Globus pallidus (tissue), 1 donor: ENCODE results near the gene OLFM3.

Experiments used
- DNase-seq: peaks from one replicate; pipeline ENCODE4 v3.0.0-alpha.2; 2015; ENCODE audit warnings: low spot score

OLFM3 gene

GRCh38 chr1:101846820-101847219 is 149.9 kb downstream of the OLFM3 start:
- DNase-seq, result no peak

- DNase-seq, result no peak
Measured at GRCh38 chr1:101843160-101843559, 153.6 kb downstream of the OLFM3 start.

DNA sequence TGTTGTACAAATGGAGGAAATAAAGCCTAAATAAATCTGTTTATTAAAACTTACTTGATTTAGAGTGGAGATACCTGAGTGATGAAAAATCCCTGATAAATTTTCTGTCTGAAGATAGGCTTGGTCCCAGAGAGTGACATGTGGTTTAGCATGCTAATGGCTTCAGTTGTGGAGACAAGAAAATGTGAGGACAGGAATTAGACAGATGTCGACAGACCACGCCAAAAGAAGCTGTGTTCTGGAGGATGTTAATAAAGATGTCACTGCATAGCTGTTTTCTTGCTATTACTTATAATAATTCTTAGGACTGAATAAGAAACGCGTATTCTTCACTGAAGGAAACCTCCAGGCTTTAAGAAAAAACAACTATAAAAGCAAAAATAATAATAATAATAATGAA is 154.9 kb downstream of the OLFM3 start:
- no peak for DNase-seq

DNA sequence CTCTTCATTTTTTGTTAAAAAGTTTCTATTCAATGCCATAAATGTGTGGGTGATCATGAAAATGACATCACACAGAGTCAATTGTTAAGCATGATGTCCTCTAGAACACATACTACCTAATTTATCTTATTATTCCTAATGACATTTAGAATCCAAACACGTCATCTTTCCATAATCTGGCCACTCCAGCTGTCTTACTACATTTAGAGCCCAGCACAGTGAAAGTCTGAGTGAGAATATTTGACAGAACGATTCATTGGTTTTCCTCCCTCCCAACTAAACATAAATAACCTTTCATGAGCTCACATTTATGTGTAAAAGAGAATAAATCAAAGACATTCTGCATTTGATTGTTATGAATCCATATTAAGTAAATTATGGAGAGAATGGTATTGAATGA is 160.7 kb downstream of the OLFM3 start:
- no peak for DNase-seq

- no peak for DNase-seq
Measured at GRCh38 chr1:101833312-101833711, 163.4 kb downstream of the OLFM3 start.

DNA sequence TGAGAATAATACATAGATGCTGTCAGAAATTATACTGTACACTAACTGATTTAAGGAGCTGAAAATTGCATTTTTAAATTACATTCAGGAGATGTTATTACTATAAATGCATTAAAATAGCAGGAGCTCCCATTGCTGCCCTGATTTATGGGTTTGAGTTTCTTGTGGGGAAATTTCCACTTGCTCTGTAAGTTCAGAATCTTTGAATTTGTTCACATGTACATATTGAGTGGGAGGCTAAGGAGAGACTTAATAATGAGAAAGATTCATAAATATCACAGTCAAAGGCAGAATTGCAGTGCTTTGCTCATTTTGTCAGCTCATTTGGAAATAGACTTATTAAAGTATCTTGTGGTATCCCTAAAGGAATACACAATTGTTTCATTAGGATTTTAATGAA is 170.3 kb downstream of the OLFM3 start:
- DNase-seq, result no peak

GRCh38 chr1:101820071-101820470 is 176.7 kb downstream of the OLFM3 start:
- DNase-seq, result peak; percentile 25

DNA sequence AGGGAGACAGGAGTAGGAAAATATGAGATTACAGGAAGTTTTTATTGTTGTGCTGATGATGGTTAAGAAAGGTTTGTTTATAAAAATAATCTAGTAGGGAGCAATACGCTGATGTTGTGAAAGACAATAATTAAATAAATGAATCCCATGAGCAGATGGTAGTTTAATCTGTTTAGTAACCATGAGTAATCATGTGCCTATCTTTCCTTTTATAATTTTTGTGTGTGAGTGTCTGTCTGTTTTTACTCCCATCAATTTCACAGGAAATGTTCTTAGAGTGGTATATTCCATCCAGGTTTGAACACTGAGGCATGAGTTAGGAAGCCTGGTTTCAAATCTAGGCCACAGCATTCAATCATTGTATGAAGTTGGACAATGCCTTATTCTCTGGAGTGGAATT is 180.5 kb downstream of the OLFM3 start:
- DNase-seq, result no peak

DNA sequence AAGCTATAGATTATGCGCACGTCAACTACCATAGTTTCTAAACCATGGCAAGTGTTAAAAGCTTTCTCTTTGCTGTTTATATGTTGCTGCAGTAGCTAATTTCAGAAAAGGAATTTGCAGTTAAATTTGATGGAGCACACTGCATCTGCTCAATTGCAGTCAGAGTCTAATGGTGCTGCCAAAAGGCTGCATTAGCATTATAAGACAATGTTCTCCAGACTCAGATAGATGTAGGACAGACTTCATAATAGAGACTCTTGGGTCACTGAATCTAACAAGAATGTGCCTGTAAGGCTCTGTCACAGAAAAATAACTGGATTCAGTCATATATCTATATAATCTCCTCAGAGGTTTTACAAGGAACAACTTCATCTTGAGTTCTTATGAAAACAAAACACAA is 198.3 kb downstream of the OLFM3 start:
- DNase-seq, result no peak

DNA sequence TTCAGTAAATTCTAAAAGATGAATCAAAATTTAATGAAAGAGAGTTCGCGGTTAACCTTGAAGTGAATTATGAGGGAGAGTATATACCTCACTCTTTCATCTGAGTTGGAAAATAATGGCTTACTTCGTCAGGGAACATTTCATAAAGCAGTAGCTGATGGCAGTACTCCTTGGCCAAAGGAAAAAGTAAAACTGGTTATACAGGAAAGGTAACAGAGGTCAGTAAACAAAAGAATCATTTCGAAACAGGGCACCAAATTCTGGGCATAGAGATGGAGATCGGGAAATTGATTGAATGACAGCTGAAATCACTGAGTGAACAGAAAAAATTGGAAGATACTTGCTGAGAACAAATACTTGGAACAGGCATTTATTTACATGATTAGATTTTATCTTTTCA is 199.0 kb downstream of the OLFM3 start:
- DNase-seq, result no peak

- no peak for DNase-seq
Measured at GRCh38 chr1:101781201-101781831, 215.4 kb downstream of the OLFM3 start.

DNA sequence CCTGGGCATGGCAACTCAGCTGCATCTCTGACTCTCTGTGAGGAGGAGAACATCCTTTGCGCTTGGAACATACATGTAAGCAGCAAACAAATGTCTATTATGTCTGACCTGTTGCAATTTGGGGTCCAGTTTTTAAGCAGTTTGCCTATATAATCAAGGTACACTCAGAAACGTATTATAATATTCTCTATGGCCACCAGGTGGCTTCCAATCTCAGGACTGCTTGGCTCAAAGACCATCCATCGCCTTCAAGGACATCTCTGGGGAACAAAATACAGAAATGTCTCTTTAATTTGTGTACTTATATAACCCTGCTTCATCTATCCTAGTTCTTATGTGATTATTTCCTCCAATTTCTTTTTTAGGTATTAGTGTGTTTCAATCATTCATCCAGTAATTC is 227.2 kb downstream of the OLFM3 start:
- DNase-seq, result no peak

- DNase-seq, result no peak
Measured at GRCh38 chr1:101757985-101758384, 238.7 kb downstream of the OLFM3 start.

- DNase-seq, result no peak
Measured at GRCh38 chr1:101756411-101756810, 240.3 kb downstream of the OLFM3 start.
